K562 treated with DMSO at 1 percent for 12 hours (cell line): ENCODE measurements around the gene TAS2R4. TPM values are rescaled to one million over a fixed set of nuclear protein-coding genes. Genes with fewer than 3 reads are reported as not detected.

Experiments
- total RNA-seq: library from RNA; unstranded; fragments of 300-600 nt; gene quantifications from 2 replicates; pipeline ENCODE4 v1.2.3, GENCODE V29; 2022; ENCODE audit not compliant: insufficient read depth

The TAS2R4 gene
- total RNA-seq: 0.86 TPM in 1 of 2 replicates, not detected in the other

GRCh38 chr7:141776374-141776773, at the start of gene TAS2R4:
Gene TAS2R4 (plus strand): TSS chr7:141776674. CDS start chr7:141778489, 1,815 bp downstream.

GRCh38 chr7:141737836-141738591, 38.5 kb upstream of the TAS2R4 start, which contains the start of gene SSBP1:
Gene SSBP1 (plus strand): TSS chr7:141738358. CDS start chr7:141739167, 809 bp downstream.

GRCh38 chr7:141763797-141764196, 12.7 kb upstream of the TAS2R4 start, which contains the start of gene TAS2R3:
Gene TAS2R3 (plus strand): TSS chr7:141764097. CDS start chr7:141764159, 62 bp downstream.

GRCh38 chr7:141789917-141790316, 13.4 kb downstream of the TAS2R4 start, which contains the start of gene TAS2R5:
Gene TAS2R5 (plus strand): TSS chr7:141790217. CDS start chr7:141790362, 145 bp downstream.

Other genes starting within 250 kb of the TAS2R4 start
- gene AGK, start 225.3 kb upstream of the TAS2R4 start, total RNA-seq: 19.3 and 43.7 TPM in 2 replicates
- 0.59 TPM in 1 of 2 replicates, not detected in the other for gene DENND11, start 74.5 kb upstream of the TAS2R4 start, total RNA-seq
- not detected in 2 replicates for gene WEE2, start 68.3 kb upstream of the TAS2R4 start, total RNA-seq
- 243 and 301 TPM in 2 replicates for gene SSBP1, start 38.3 kb upstream of the TAS2R4 start, total RNA-seq
- not detected in 2 replicates for gene TAS2R3, start 12.6 kb upstream of the TAS2R4 start, total RNA-seq
- 0.91 TPM in 1 of 2 replicates, not detected in the other for gene TAS2R5, start 13.5 kb downstream of the TAS2R4 start, total RNA-seq
- not detected in 2 replicates for gene PRSS37, start 64.8 kb downstream of the TAS2R4 start, total RNA-seq
- not detected in 2 replicates for gene OR9A4, start 139.7 kb downstream of the TAS2R4 start, total RNA-seq
- gene CLEC5A, start 170.3 kb downstream of the TAS2R4 start, total RNA-seq: not detected in 2 replicates
- not detected in 2 replicates for gene TAS2R38, start 197.1 kb downstream of the TAS2R4 start, total RNA-seq
- 0.39 TPM in 1 of 2 replicates, not detected in the other for gene MGAM, start 219.2 kb downstream of the TAS2R4 start, total RNA-seq